Umbilical cord (tissue), 2 donors: Measurements from ENCODE around the gene EPAS1. TPM values are rescaled to one million over a fixed set of nuclear protein-coding genes. Genes with fewer than 3 reads are reported as not detected.

Experiments
- DNase-seq: peaks from one replicate; pipeline ENCODE4 v3.0.0-alpha.2; 2015; ENCODE audit warnings: low spot score
- total RNA-seq: library from RNA; depleted of rRNA; stranded (reverse); fragments of >200 nt; gene quantifications from one replicate; pipeline ENCODE4 v1.2.3, GENCODE V29; 2014; ENCODE audit warnings: low replicate concordance; ENCODE audit not compliant: insufficient read depth

Gene EPAS1
- total RNA-seq = 52.2 TPM

- DNase-seq = peak; percentile 94
Measured at GRCh38 chr2:46296840-46297545, at the start of gene EPAS1. Gene EPAS1, plus strand, starts transcription at chr2:46297407. Its CDS starts 505 bp downstream, at chr2:46297912.

GRCh38 chr2:46248171-46248570, 49.0 kb upstream of the EPAS1 start:
- DNase-seq = no peak

GRCh38 chr2:46249654-46250053, 47.6 kb upstream of the EPAS1 start:
- DNase-seq = no peak

- DNase-seq = peak; percentile 88
Measured at GRCh38 chr2:46252891-46253659, 44.1 kb upstream of the EPAS1 start.

- DNase-seq = no peak
Measured at GRCh38 chr2:46254474-46254873, 42.7 kb upstream of the EPAS1 start.

- DNase-seq = no peak
Measured at GRCh38 chr2:46256563-46257142, 40.6 kb upstream of the EPAS1 start.

- DNase-seq = no peak
Measured at GRCh38 chr2:46257476-46257875, 39.7 kb upstream of the EPAS1 start.

GRCh38 chr2:46257980-46258379, 39.2 kb upstream of the EPAS1 start:
- no peak for DNase-seq

- DNase-seq = no peak
Measured at GRCh38 chr2:46258937-46259776, 38.0 kb upstream of the EPAS1 start.

- peak; percentile 27 for DNase-seq
Measured at GRCh38 chr2:46259777-46260168, 37.4 kb upstream of the EPAS1 start.

- no peak for DNase-seq
Measured at GRCh38 chr2:46260305-46260704, 36.9 kb upstream of the EPAS1 start.

- no peak for DNase-seq
Measured at GRCh38 chr2:46262248-46262938, 34.8 kb upstream of the EPAS1 start.

- DNase-seq = no peak
Measured at GRCh38 chr2:46263347-46263746, 33.9 kb upstream of the EPAS1 start.

- no peak for DNase-seq
Measured at GRCh38 chr2:46264447-46264846, 32.8 kb upstream of the EPAS1 start.

GRCh38 chr2:46266134-46266533, 31.1 kb upstream of the EPAS1 start:
- DNase-seq = no peak

GRCh38 chr2:46267616-46268015, 29.6 kb upstream of the EPAS1 start:
- no peak for DNase-seq

GRCh38 chr2:46268196-46268595, 29.0 kb upstream of the EPAS1 start:
- no peak for DNase-seq

- no peak for DNase-seq
Measured at GRCh38 chr2:46269001-46269400, 28.2 kb upstream of the EPAS1 start.

- no peak for DNase-seq
Measured at GRCh38 chr2:46269544-46270273, 27.5 kb upstream of the EPAS1 start.

- DNase-seq = no peak
Measured at GRCh38 chr2:46270384-46270783, 26.8 kb upstream of the EPAS1 start.
